Measurements from ENCODE around the gene GASK1A.
"Not testable (repeated sequence)": the region's sequence is repeated elsewhere in the genome, so short reads cannot be mapped to it uniquely, and the experiment has no call there.

The GASK1A gene

GRCh38 chr3:43045079-43045478 is 66.0 kb downstream of the GASK1A start:
- H3K4me3 ChIP-seq (ENCODE audit: low read depth, low read length); H3K27me3 ChIP-seq (ENCODE audit: control insufficient read depth, insufficient read depth, low read length); H3K27ac ChIP-seq (ENCODE audit: low read depth, low read length); H3K4me1 ChIP-seq (ENCODE audit: control insufficient read depth, insufficient read depth, low read length); H3K9ac ChIP-seq (ENCODE audit: low read length); H3K36me3 ChIP-seq (ENCODE audit: control insufficient read depth, insufficient read depth, low read length): not testable (repeated sequence)
- peaks cover 67% of the 10 kb centered on the region for H3K9me3 ChIP-seq (ENCODE audit: control insufficient read depth, insufficient read depth, low read depth, low read length)

GRCh38 chr3:43046583-43046982 is 67.5 kb downstream of the GASK1A start:
- Histone ChIP-seq H3K9ac (ENCODE audit: low read length) (no peak overlapping the region), H3K36me3 (ENCODE audit: control insufficient read depth, insufficient read depth, low read length) (no peaks in the 10 kb centered on the region), H3K27me3 (ENCODE audit: control insufficient read depth, insufficient read depth, low read length) (no peaks in the 10 kb centered on the region), H3K4me1 (ENCODE audit: control insufficient read depth, insufficient read depth, low read length) (no peaks in the 10 kb centered on the region), H3K27ac (ENCODE audit: low read depth, low read length) (no peak overlapping the region), H3K9me3 (ENCODE audit: control insufficient read depth, insufficient read depth, low read depth, low read length) (peaks cover 74% of the 10 kb centered on the region), H3K4me3 (ENCODE audit: low read depth, low read length) (no peak overlapping the region)

GRCh38 chr3:43048470-43048869 is 69.4 kb downstream of the GASK1A start:
- Histone ChIP-seq H3K4me3 (ENCODE audit: low read depth, low read length) (no peak overlapping the region), H3K9ac (ENCODE audit: low read length) (no peak overlapping the region), H3K9me3 (ENCODE audit: control insufficient read depth, insufficient read depth, low read depth, low read length) (peaks cover 66% of the 10 kb centered on the region), H3K27me3 (ENCODE audit: control insufficient read depth, insufficient read depth, low read length) (peaks cover 3% of the 10 kb centered on the region; the same call in 1 of the 2 replicates), H3K4me1 (ENCODE audit: control insufficient read depth, insufficient read depth, low read length) (no peaks in the 10 kb centered on the region), H3K27ac (ENCODE audit: low read depth, low read length) (no peak overlapping the region), H3K36me3 (ENCODE audit: control insufficient read depth, insufficient read depth, low read length) (no peaks in the 10 kb centered on the region)

GRCh38 chr3:43053291-43053690 is 74.2 kb downstream of the GASK1A start:
- no peak overlapping the region for H3K9ac ChIP-seq (ENCODE audit: low read length)
- H3K4me1 ChIP-seq (ENCODE audit: control insufficient read depth, insufficient read depth, low read length), result no peaks in the 10 kb centered on the region
- peaks cover 3% of the 10 kb centered on the region; the same call in 1 of the 2 replicates for H3K27me3 ChIP-seq (ENCODE audit: control insufficient read depth, insufficient read depth, low read length)
- no peak overlapping the region for H3K4me3 ChIP-seq (ENCODE audit: low read depth, low read length)
- H3K9me3 ChIP-seq (ENCODE audit: control insufficient read depth, insufficient read depth, low read depth, low read length), result peaks cover 21% of the 10 kb centered on the region
- no peak overlapping the region for H3K27ac ChIP-seq (ENCODE audit: low read depth, low read length)
- no peaks in the 10 kb centered on the region for H3K36me3 ChIP-seq (ENCODE audit: control insufficient read depth, insufficient read depth, low read length)

- H3K27me3 ChIP-seq (ENCODE audit: control insufficient read depth, insufficient read depth, low read length), result peaks cover 3% of the 10 kb centered on the region; the same call in 1 of the 2 replicates
These were observed 75.6 kb downstream of the GASK1A start for GRCh38 chr3:43054754-43055153.

GRCh38 chr3:43055393-43055792 is 76.3 kb downstream of the GASK1A start:
- Histone ChIP-seq H3K27ac (ENCODE audit: low read depth, low read length) (no peak overlapping the region), H3K36me3 (ENCODE audit: control insufficient read depth, insufficient read depth, low read length) (no peaks in the 10 kb centered on the region), H3K9ac (ENCODE audit: low read length) (no peak overlapping the region), H3K4me3 (ENCODE audit: low read depth, low read length) (no peak overlapping the region), H3K4me1 (ENCODE audit: control insufficient read depth, insufficient read depth, low read length) (no peaks in the 10 kb centered on the region), H3K9me3 (ENCODE audit: control insufficient read depth, insufficient read depth, low read depth, low read length) (peaks cover 5% of the 10 kb centered on the region; the same call in 1 of the 2 replicates), H3K27me3 (ENCODE audit: control insufficient read depth, insufficient read depth, low read length) (peaks cover 3% of the 10 kb centered on the region; the same call in 1 of the 2 replicates)

More at GRCh38 chr3:43054754-43055153, 75.6 kb downstream of the GASK1A start:
- Histone ChIP-seq H3K27ac (ENCODE audit: low read depth, low read length) (no peak overlapping the region), H3K4me1 (ENCODE audit: control insufficient read depth, insufficient read depth, low read length) (no peaks in the 10 kb centered on the region), H3K9ac (ENCODE audit: low read length) (no peak overlapping the region), H3K4me3 (ENCODE audit: low read depth, low read length) (no peak overlapping the region), H3K36me3 (ENCODE audit: control insufficient read depth, insufficient read depth, low read length) (no peaks in the 10 kb centered on the region), H3K9me3 (ENCODE audit: control insufficient read depth, insufficient read depth, low read depth, low read length) (peaks cover 10% of the 10 kb centered on the region; the same call in 1 of the 2 replicates)

GRCh38 chr3:43055806-43056770 is 77.0 kb downstream of the GASK1A start:
- Histone ChIP-seq H3K4me1 (ENCODE audit: control insufficient read depth, insufficient read depth, low read length) (no peaks in the 10 kb centered on the region; the same call in 1 of the 2 replicates), H3K9me3 (ENCODE audit: control insufficient read depth, insufficient read depth, low read depth, low read length) (0 out of 2 replicates have a peak, but pooled peaks cover 1% of the 10 kb centered on the region)

GRCh38 chr3:43059456-43059855 is 80.3 kb downstream of the GASK1A start:
- Histone ChIP-seq H3K4me1 (ENCODE audit: control insufficient read depth, insufficient read depth, low read length) (peaks cover 18% of the 10 kb centered on the region; the same call in 1 of the 2 replicates), H3K4me3 (ENCODE audit: low read depth, low read length) (no peak overlapping the region), H3K27me3 (ENCODE audit: control insufficient read depth, insufficient read depth, low read length) (no peaks in the 10 kb centered on the region; the same call in 1 of the 2 replicates), H3K9ac (ENCODE audit: low read length) (no peak overlapping the region), H3K27ac (ENCODE audit: low read depth, low read length) (no peak overlapping the region), H3K9me3 (ENCODE audit: control insufficient read depth, insufficient read depth, low read depth, low read length) (peaks cover 7% of the 10 kb centered on the region; the same call in 1 of the 2 replicates), H3K36me3 (ENCODE audit: control insufficient read depth, insufficient read depth, low read length) (no peaks in the 10 kb centered on the region)

More at GRCh38 chr3:43055806-43056770, 77.0 kb downstream of the GASK1A start:
- H3K36me3 ChIP-seq (ENCODE audit: control insufficient read depth, insufficient read depth, low read length), result no peaks in the 10 kb centered on the region
- peaks cover 3% of the 10 kb centered on the region; the same call in 1 of the 2 replicates for H3K27me3 ChIP-seq (ENCODE audit: control insufficient read depth, insufficient read depth, low read length)
- H3K9ac ChIP-seq (ENCODE audit: low read length), result no peak overlapping the region
- no peak overlapping the region for H3K4me3 ChIP-seq (ENCODE audit: low read depth, low read length)
- H3K27ac ChIP-seq (ENCODE audit: low read depth, low read length), result no peak overlapping the region

- peaks cover 7% of the 10 kb centered on the region; the same call in 1 of the 2 replicates for H3K9me3 ChIP-seq (ENCODE audit: control insufficient read depth, insufficient read depth, low read depth, low read length)
- H3K4me3 ChIP-seq (ENCODE audit: low read depth, low read length), result no peak overlapping the region
- H3K4me1 ChIP-seq (ENCODE audit: control insufficient read depth, insufficient read depth, low read length), result peaks cover 18% of the 10 kb centered on the region; the same call in 1 of the 2 replicates
- H3K27me3 ChIP-seq (ENCODE audit: control insufficient read depth, insufficient read depth, low read length), result no peaks in the 10 kb centered on the region; the same call in 1 of the 2 replicates
- no peaks in the 10 kb centered on the region for H3K36me3 ChIP-seq (ENCODE audit: control insufficient read depth, insufficient read depth, low read length)
- H3K9ac ChIP-seq (ENCODE audit: low read length), result no peak overlapping the region
- H3K27ac ChIP-seq (ENCODE audit: low read depth, low read length), result no peak overlapping the region
These were observed 82.2 kb downstream of the GASK1A start for GRCh38 chr3:43061101-43061895.

- Histone ChIP-seq H3K4me1 (ENCODE audit: control insufficient read depth, insufficient read depth, low read length) (peaks cover 18% of the 10 kb centered on the region; the same call in 1 of the 2 replicates), H3K27ac (ENCODE audit: low read depth, low read length) (no peak overlapping the region), H3K36me3 (ENCODE audit: control insufficient read depth, insufficient read depth, low read length) (no peaks in the 10 kb centered on the region), H3K27me3 (ENCODE audit: control insufficient read depth, insufficient read depth, low read length) (no peaks in the 10 kb centered on the region; the same call in 1 of the 2 replicates), H3K4me3 (ENCODE audit: low read depth, low read length) (no peak overlapping the region), H3K9ac (ENCODE audit: low read length) (no peak overlapping the region), H3K9me3 (ENCODE audit: control insufficient read depth, insufficient read depth, low read depth, low read length) (peaks cover 7% of the 10 kb centered on the region; the same call in 1 of the 2 replicates)
These were observed 83.0 kb downstream of the GASK1A start for GRCh38 chr3:43062040-43062563.

All from HUES6 (cell line).